Ascending aorta (tissue), 2 donors: ENCODE measurements around the gene TMEM222. TPM values are rescaled to one million over a fixed set of nuclear protein-coding genes. Genes with fewer than 3 reads are reported as not detected.

Experiments
- DNase-seq, 2 donors: peaks; one replicate each; pipeline ENCODE4 v3.0.0-alpha.2; 2019; ENCODE audit warnings: low spot score in 2 of 2
- H3K27ac ChIP-seq, 2 donors: fragments of 200-600 bp; sonication (generic); one replicate each; pipeline ENCODE4 v1.5.1; 2016 to 2017; ENCODE audit warnings: mild to moderate bottlenecking in 1 of 2
- H3K27me3 ChIP-seq: fragments of 200-600 bp; sonication (generic); one replicate; pipeline ENCODE4 v1.5.1; 2017
- H3K36me3 ChIP-seq, 2 donors: fragments of 200-600 bp; sonication (generic); one replicate each; pipeline ENCODE4 v1.5.1; 2016
- H3K4me1 ChIP-seq, 2 donors: fragments of 200-600 bp; sonication (generic); one replicate each; pipeline ENCODE4 v1.5.1; 2016 to 2017; ENCODE audit warnings: mild to moderate bottlenecking in 1 of 2
- H3K4me3 ChIP-seq, 2 donors: fragments of 200-600 bp; sonication (generic); one replicate each; pipeline ENCODE4 v1.5.1; 2016 to 2017; ENCODE audit warnings: mild to moderate bottlenecking in 1 of 2
- H3K9me3 ChIP-seq, 2 donors: fragments of 200-600 bp; sonication (generic); one replicate each; pipeline ENCODE4 v1.5.1; 2016
- CTCF ChIP-seq, 3 experiments: fragments of 200-600 bp in 2 of 3; fragments of 450-650 bp in 1 of 3; sonication (generic) in 2 of 3; IDR thresholded peaks; one replicate each; pipeline ENCODE4 v1.5.1; 2016 to 2019; ENCODE audit warnings: antibody characterized with exemption in 3 of 3, mild to moderate bottlenecking in 1 of 3, moderate library complexity in 1 of 3
- intact Hi-C: fragments of 100-400 bp; cut with DNase I; formaldehyde crosslinking; loops from one replicate; pipeline ENCODE4 v1.15.1; 2023
- total RNA-seq: library from RNA; depleted of rRNA; stranded (reverse); fragments of >200 nt; gene quantifications from one replicate; pipeline ENCODE4 v1.1.0, GENCODE V29; 2016

TMEM222 gene
- total RNA-seq, 1 donor from 2014 or later: 28.6 TPM

DNA sequence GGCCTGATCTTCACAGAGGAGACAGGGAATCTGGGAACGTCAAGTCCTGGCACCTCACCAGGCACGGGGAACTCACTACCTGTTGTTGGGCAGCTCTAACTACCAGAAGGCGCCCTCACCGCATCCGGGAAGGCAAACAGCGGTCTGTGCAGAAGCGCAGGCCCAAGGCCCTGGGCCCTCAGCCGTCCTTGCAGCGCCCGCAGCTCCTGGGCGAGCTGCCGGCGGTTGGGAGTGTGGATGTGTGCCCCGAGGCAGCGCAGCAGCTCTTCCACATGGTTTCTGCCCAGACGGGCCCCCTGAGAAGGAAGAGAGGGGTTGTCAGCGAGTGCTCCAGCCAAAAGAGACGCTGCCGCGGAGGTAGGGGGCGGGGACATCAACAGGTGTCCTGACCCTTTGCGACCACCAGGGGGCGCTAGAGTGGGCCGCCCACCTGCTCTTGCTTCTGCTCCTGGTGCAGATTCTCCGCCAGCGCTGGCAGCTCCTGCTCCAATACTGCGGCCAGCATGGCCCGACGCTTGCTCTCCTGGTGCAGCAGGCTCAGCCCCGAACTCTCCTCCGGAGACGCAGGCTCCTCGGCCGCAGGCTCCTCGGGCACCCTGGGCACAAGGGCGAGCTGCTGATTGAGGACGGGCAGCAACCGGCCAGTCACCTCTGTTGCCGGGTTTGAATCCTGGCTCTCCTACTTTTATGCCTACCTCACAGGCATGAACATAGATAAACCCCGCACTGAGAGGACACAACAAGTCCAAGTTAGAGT is 35.5 kb downstream of the TMEM222 start:
- DNase-seq: peak in 1 of 2 donors; percentile 80
- TF ChIP-seq CTCF (IDR thresholded peaks at IDR 0.05): peak; percentile 93 to 96 (median 94)
- Histone ChIP-seq H3K9me3 (no peaks in the 10 kb centered on the region), H3K4me1 (no peaks in the 10 kb centered on the region), H3K27me3 (no peaks in the 10 kb centered on the region), H3K4me3 (peak overlapping the region in 1 of 2 donors; percentile 26), H3K27ac (peak overlapping the region in 1 of 2 donors; percentile 12), H3K36me3 (peaks cover 93% of the 10 kb centered on the region in 2 donors)
- intact Hi-C loops: loop anchor here (1.0 to 10.0 kb wide), 2 partner anchors 38 to 123 kb away; partner anchors contain the start of gene WDTC1

GRCh38 chr1:27358038-27358927 is 36.3 kb downstream of the TMEM222 start:
- H3K9me3 ChIP-seq: no peaks in the 10 kb centered on the region
- H3K4me3 ChIP-seq: no peak overlapping the region
- H3K27ac ChIP-seq: no peak overlapping the region
- intact Hi-C loops: loop anchor here (10.0 kb wide), 1 partner anchor 123 kb away; the partner anchor contains the start of gene WDTC1
- no peak for DNase-seq
- no peaks in the 10 kb centered on the region for H3K27me3 ChIP-seq
- H3K36me3 ChIP-seq: peaks cover 97 to 99% of the 10 kb centered on the region in 2 donors
- H3K4me1 ChIP-seq: no peaks in the 10 kb centered on the region
- TF ChIP-seq CTCF (IDR thresholded peaks at IDR 0.05): no peak

DNA sequence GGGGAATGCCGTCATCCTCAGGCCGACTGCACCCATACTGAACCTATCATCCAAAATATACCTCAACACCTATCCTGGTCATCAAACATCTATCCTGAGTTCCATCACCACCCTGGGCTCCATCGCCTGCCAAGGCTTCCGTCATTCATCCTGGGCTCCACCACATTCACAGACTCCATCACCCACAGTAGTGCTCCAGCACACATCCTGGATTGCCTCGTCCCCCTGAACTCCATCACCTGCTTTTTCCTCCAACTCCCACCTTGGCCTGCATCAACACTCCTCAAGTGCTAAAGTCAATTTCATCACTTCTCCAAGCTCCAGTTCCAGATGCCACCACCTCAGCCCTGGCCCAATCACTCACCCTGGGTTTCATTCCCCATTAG is 37.0 kb downstream of the TMEM222 start:
- no peak for TF ChIP-seq CTCF (IDR thresholded peaks at IDR 0.05)
- no peaks in the 10 kb centered on the region for H3K4me1 ChIP-seq
- H3K9me3 ChIP-seq: no peaks in the 10 kb centered on the region
- H3K4me3 ChIP-seq: no peak overlapping the region
- DNase-seq: no peak
- intact Hi-C loops: loop anchor here (10.0 kb wide), 1 partner anchor 124 kb away; the partner anchor contains the start of gene WDTC1
- no peak overlapping the region for H3K27ac ChIP-seq
- H3K27me3 ChIP-seq: no peaks in the 10 kb centered on the region
- H3K36me3 ChIP-seq: peaks cover 97 to 99% of the 10 kb centered on the region in 2 donors

DNA sequence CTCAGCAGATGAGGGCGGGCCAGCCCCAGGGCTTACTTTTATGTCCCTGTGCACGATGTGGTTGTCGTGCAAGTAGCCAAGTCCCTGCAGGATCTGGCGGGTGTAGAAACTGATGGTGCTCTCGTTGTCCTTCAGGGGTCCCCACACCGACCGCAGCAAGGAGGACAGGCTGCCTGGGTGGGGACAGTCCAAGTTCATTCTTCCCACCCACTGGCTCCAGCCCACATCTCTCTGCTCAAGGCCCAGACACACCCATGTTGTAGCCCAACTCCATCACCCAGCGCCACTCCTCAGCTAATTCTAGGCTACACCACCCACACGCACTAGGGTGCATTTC is 37.8 kb downstream of the TMEM222 start:
- Histone ChIP-seq H3K4me1 (peaks cover 7% of the 10 kb centered on the region in 2 donors), H3K36me3 (peaks cover 96 to 100% of the 10 kb centered on the region in 2 donors), H3K27ac (no peak overlapping the region), H3K27me3 (no peaks in the 10 kb centered on the region), H3K9me3 (no peaks in the 10 kb centered on the region), H3K4me3 (no peak overlapping the region)
- intact Hi-C loops: loop anchor here (10.0 kb wide), 2 partner anchors 125 to 1765 kb away; partner anchors contain the start of genes TMEM200B and WDTC1
- no peak for TF ChIP-seq CTCF (IDR thresholded peaks at IDR 0.05)
- DNase-seq: no peak

- no peak overlapping the region for H3K4me3 ChIP-seq
- H3K4me1 ChIP-seq: peaks cover 11% of the 10 kb centered on the region in 2 donors
- H3K36me3 ChIP-seq: peaks cover 90 to 95% of the 10 kb centered on the region in 2 donors
- intact Hi-C loops: loop anchor here (10.0 kb wide), 1 partner anchor 1764 kb away; the partner anchor contains the start of gene TMEM200B
- no peaks in the 10 kb centered on the region for H3K9me3 ChIP-seq
- no peaks in the 10 kb centered on the region for H3K27me3 ChIP-seq
- DNase-seq: no peak
- no peak overlapping the region for H3K27ac ChIP-seq
- no peak for TF ChIP-seq CTCF (IDR thresholded peaks at IDR 0.05)
These were observed 38.4 kb downstream of the TMEM222 start for GRCh38 chr1:27360159-27361043.
